Parathyroid adenoma (tissue), 2 donors: ENCODE results near the gene LONP1.

Experiments used
- H2AFZ ChIP-seq: fragments of 300-600 bp; sonication (generic); one replicate; pipeline ENCODE4 v1.7.0; 2017; ENCODE audit warnings: antibody characterized with exemption, mild to moderate bottlenecking
- H3K27ac ChIP-seq: fragments of 300-600 bp; sonication (generic); one replicate; pipeline ENCODE4 v1.7.0; 2017
- H3K27me3 ChIP-seq: fragments of 300-600 bp; sonication (generic); one replicate; pipeline ENCODE4 v1.7.0; 2017; ENCODE audit warnings: low read length; ENCODE audit not compliant: control insufficient read depth, insufficient read depth
- H3K36me3 ChIP-seq: fragments of 300-600 bp; sonication (generic); one replicate; pipeline ENCODE4 v1.7.0; 2017; ENCODE audit warnings: low read length; ENCODE audit not compliant: control insufficient read depth, insufficient read depth
- H3K4me1 ChIP-seq: fragments of 300-600 bp; sonication (generic); one replicate; pipeline ENCODE4 v1.7.0; 2017; ENCODE audit warnings: control low read depth
- H3K4me2 ChIP-seq: fragments of 300-600 bp; sonication (generic); one replicate; pipeline ENCODE4 v1.7.0; 2017; ENCODE audit warnings: low read length
- H3K4me3 ChIP-seq: fragments of 300-600 bp; sonication (generic); one replicate; pipeline ENCODE4 v1.7.0; 2017; ENCODE audit warnings: low read depth, low read length
- H3K79me2 ChIP-seq: fragments of 300-600 bp; sonication (generic); one replicate; pipeline ENCODE4 v1.7.0; 2017; ENCODE audit warnings: control low read depth
- H3K9ac ChIP-seq: fragments of 300-600 bp; sonication (generic); one replicate; pipeline ENCODE4 v1.7.0; 2017; ENCODE audit warnings: mild to moderate bottlenecking
- H3K9me3 ChIP-seq: fragments of 300-600 bp; sonication (generic); one replicate; pipeline ENCODE4 v1.7.0; 2017; ENCODE audit warnings: low read length; ENCODE audit not compliant: control insufficient read depth
- CTCF ChIP-seq: fragments of 300-600 bp; sonication (generic); IDR thresholded peaks from one replicate; pipeline ENCODE4 v1.7.0; 2017; ENCODE audit warnings: antibody characterized with exemption, mild to moderate bottlenecking
- donor health status: primary hyperparathyroidism.

Gene LONP1

GRCh38 chr19:5687360-5688198 lies 32.4 kb downstream of the LONP1 start:
- Histone ChIP-seq H3K9ac (no peak overlapping the region), H3K4me3 (peak overlapping the region; percentile 64)

GRCh38 chr19:5686647-5687359 lies 33.1 kb downstream of the LONP1 start:
- Histone ChIP-seq H3K9ac (no peak overlapping the region), H3K27ac (no peak overlapping the region), H2AFZ (peak overlapping the region; percentile 29), H3K4me1 (no peaks in the 10 kb centered on the region), H3K36me3 (no peaks in the 10 kb centered on the region), H3K4me2 (peak overlapping the region; percentile 85), H3K9me3 (no peaks in the 10 kb centered on the region), H3K4me3 (peak overlapping the region; percentile 64), H3K79me2 (peaks cover 10% of the 10 kb centered on the region), H3K27me3 (no peaks in the 10 kb centered on the region)
- peak; percentile 66 for TF ChIP-seq CTCF

More at GRCh38 chr19:5687360-5688198, 32.4 kb downstream of the LONP1 start:
- Histone ChIP-seq H3K27ac (no peak overlapping the region), H3K9me3 (no peaks in the 10 kb centered on the region), H2AFZ (peak overlapping the region; percentile 29), H3K36me3 (no peaks in the 10 kb centered on the region), H3K79me2 (peaks cover 14% of the 10 kb centered on the region), H3K4me2 (peak overlapping the region; percentile 85), H3K4me1 (no peaks in the 10 kb centered on the region), H3K27me3 (no peaks in the 10 kb centered on the region)
- TF ChIP-seq CTCF, result no peak

- Histone ChIP-seq H3K27ac (no peak overlapping the region), H3K79me2 (peaks cover 8% of the 10 kb centered on the region), H3K9ac (no peak overlapping the region), H3K4me3 (no peak overlapping the region), H3K4me2 (peak overlapping the region; percentile 85), H3K36me3 (no peaks in the 10 kb centered on the region), H2AFZ (peak overlapping the region; percentile 29), H3K27me3 (no peaks in the 10 kb centered on the region), H3K9me3 (no peaks in the 10 kb centered on the region), H3K4me1 (no peaks in the 10 kb centered on the region)
- no peak for TF ChIP-seq CTCF
Observed at GRCh38 chr19:5686326-5686646, 33.7 kb downstream of the LONP1 start.

- Histone ChIP-seq H3K4me1 (no peaks in the 10 kb centered on the region), H3K9me3 (no peaks in the 10 kb centered on the region), H2AFZ (no peak overlapping the region), H3K27me3 (no peaks in the 10 kb centered on the region), H3K36me3 (no peaks in the 10 kb centered on the region), H3K79me2 (no peaks in the 10 kb centered on the region), H3K27ac (no peak overlapping the region), H3K4me3 (no peak overlapping the region), H3K9ac (no peak overlapping the region), H3K4me2 (no peak overlapping the region)
- TF ChIP-seq CTCF, result no peak
Observed at GRCh38 chr19:5684694-5685430, 35.1 kb downstream of the LONP1 start.
